ENCODE results near the gene NHLRC4.

Gene NHLRC4

GRCh38 chr16:566475-567372 lies at the start of gene NHLRC4:
TSS of gene NHLRC4 (plus strand) at chr16:567005. CDS start at chr16:568048, 1,043 bp downstream.
- peak in 1 of 2 experiments; percentile 40 for DNase-seq (ENCODE audit: low read depth in 2 of 2)

- DNase-seq (ENCODE audit: low read depth in 2 of 2), result no peak
Observed at GRCh38 chr16:518858-519257, 47.9 kb upstream of the NHLRC4 start.

GRCh38 chr16:519425-519824 lies 47.4 kb upstream of the NHLRC4 start:
- no peak for DNase-seq (ENCODE audit: low read depth in 2 of 2)

GRCh38 chr16:519841-520687 lies 46.7 kb upstream of the NHLRC4 start:
- no peak for DNase-seq (ENCODE audit: low read depth in 2 of 2)

GRCh38 chr16:520847-521246 lies 46.0 kb upstream of the NHLRC4 start:
- DNase-seq (ENCODE audit: low read depth in 2 of 2), result no peak

GRCh38 chr16:521381-522210 lies 45.2 kb upstream of the NHLRC4 start:
- no peak for DNase-seq (ENCODE audit: low read depth in 2 of 2)

GRCh38 chr16:522320-523096 lies 44.3 kb upstream of the NHLRC4 start:
- DNase-seq (ENCODE audit: low read depth in 2 of 2), result no peak

- no peak for DNase-seq (ENCODE audit: low read depth in 2 of 2)
Observed at GRCh38 chr16:523097-523741, 43.6 kb upstream of the NHLRC4 start.

GRCh38 chr16:524274-525040 lies 42.3 kb upstream of the NHLRC4 start:
- no peak for DNase-seq (ENCODE audit: low read depth in 2 of 2)

GRCh38 chr16:525123-525519 lies 41.7 kb upstream of the NHLRC4 start:
- no peak for DNase-seq (ENCODE audit: low read depth in 2 of 2)

- peak; percentile 69 to 72 for DNase-seq (ENCODE audit: low read depth in 2 of 2)
Observed at GRCh38 chr16:525520-526180, 41.2 kb upstream of the NHLRC4 start.

- peak in 1 of 2 experiments; percentile 17 for DNase-seq (ENCODE audit: low read depth in 2 of 2)
Observed at GRCh38 chr16:526181-527014, 40.4 kb upstream of the NHLRC4 start.

- peak; percentile 76 to 80 for DNase-seq (ENCODE audit: low read depth in 2 of 2)
Observed at GRCh38 chr16:527015-527903, 39.5 kb upstream of the NHLRC4 start, which contains the start of gene CAPN15. TSS of gene CAPN15 (plus strand) at chr16:527712. CDS start at chr16:546839, 19,127 bp downstream.

GRCh38 chr16:528111-529011 lies 38.4 kb upstream of the NHLRC4 start:
- DNase-seq (ENCODE audit: low read depth in 2 of 2), result peak in 1 of 2 experiments; percentile 55

- no peak for DNase-seq (ENCODE audit: low read depth in 2 of 2)
Observed at GRCh38 chr16:529012-529575, 37.7 kb upstream of the NHLRC4 start.
